Activated B cell treated with CpG ODN at 0.5 μM for 24 hours (primary cell): ENCODE results near the gene TRUB2. TPM values are rescaled to one million over a fixed set of nuclear protein-coding genes. Genes with fewer than 3 reads are reported as not detected.

Experiments
- ATAC-seq: fragments of 200-7000 bp; cut with Tn5 transposase; one replicate; pipeline ENCODE4 v1.10.0; 2021; ENCODE audit warnings: low read depth, mild to moderate bottlenecking, moderate library complexity
- CTCF ChIA-PET: fragments of 350-600 bp; sonication (Branson Sonifier 250); formaldehyde crosslinking; loops from one replicate; lab custom pipeline; 2021; ENCODE audit warnings: antibody characterized with exemption; lab: Charles Lee
- POLR2A ChIA-PET: fragments of 350-600 bp; sonication (Branson Sonifier 250); formaldehyde crosslinking; loops from one replicate; lab custom pipeline; 2021; ENCODE audit warnings: antibody characterized with exemption; lab: Charles Lee
- DNase-seq: peaks from one replicate; pipeline ENCODE4 v3.0.0; 2022
- H3K27ac Mint-ChIP-seq: one replicate; pipeline ENCODE4 v1.8.0; 2020; ENCODE audit warnings: mixed read lengths
- H3K27me3 Mint-ChIP-seq: one replicate; pipeline ENCODE4 v1.8.0; 2021; ENCODE audit warnings: mixed read lengths
- H3K36me3 Mint-ChIP-seq: one replicate; pipeline ENCODE4 v1.8.0; 2021; ENCODE audit warnings: low read depth, mixed read lengths
- H3K4me1 Mint-ChIP-seq: one replicate; pipeline ENCODE4 v1.8.0; 2021; ENCODE audit warnings: mixed read lengths
- H3K4me3 Mint-ChIP-seq: one replicate; pipeline ENCODE4 v1.8.0; 2020; ENCODE audit warnings: mild to moderate bottlenecking, mixed read lengths
- H3K9me3 Mint-ChIP-seq: one replicate; pipeline ENCODE4 v1.8.0; 2020; ENCODE audit warnings: mixed read lengths
- intact Hi-C: fragments of 100-400 bp; cut with micrococcal nuclease; formaldehyde crosslinking; loops from one replicate; pipeline ENCODE4 v1.15.1; 2024
- total RNA-seq: library from RNA; stranded (reverse); gene quantifications from 2 replicates; pipeline ENCODE4 v1.2.3, GENCODE V29; 2022
- TF ChIP-seq, protein P1 (sequence below): fragments of 200-600 bp; IDR thresholded peaks from one replicate; pipeline ENCODE4 v1.8.0; 2022; ENCODE audit warnings: antibody characterized with exemption, mild to moderate bottlenecking

TRUB2 gene
- total RNA-seq, 1 donor from 2014 or later, result 32.6 TPM

- DNase-seq, result peak; percentile 22
- TF ChIP-seq, protein P1, sequence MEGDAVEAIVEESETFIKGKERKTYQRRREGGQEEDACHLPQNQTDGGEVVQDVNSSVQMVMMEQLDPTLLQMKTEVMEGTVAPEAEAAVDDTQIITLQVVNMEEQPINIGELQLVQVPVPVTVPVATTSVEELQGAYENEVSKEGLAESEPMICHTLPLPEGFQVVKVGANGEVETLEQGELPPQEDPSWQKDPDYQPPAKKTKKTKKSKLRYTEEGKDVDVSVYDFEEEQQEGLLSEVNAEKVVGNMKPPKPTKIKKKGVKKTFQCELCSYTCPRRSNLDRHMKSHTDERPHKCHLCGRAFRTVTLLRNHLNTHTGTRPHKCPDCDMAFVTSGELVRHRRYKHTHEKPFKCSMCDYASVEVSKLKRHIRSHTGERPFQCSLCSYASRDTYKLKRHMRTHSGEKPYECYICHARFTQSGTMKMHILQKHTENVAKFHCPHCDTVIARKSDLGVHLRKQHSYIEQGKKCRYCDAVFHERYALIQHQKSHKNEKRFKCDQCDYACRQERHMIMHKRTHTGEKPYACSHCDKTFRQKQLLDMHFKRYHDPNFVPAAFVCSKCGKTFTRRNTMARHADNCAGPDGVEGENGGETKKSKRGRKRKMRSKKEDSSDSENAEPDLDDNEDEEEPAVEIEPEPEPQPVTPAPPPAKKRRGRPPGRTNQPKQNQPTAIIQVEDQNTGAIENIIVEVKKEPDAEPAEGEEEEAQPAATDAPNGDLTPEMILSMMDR, result no peak
- H3K9me3 Mint-ChIP-seq, result no peaks in the 10 kb centered on the region
- H3K27ac Mint-ChIP-seq, result peak overlapping the region; percentile 92
- intact Hi-C loops, result loop anchor here (1.0 to 10.0 kb wide), 9 partner anchors 26 to 278 kb away; partner anchors contain the start of genes BBLN, CIZ1, COQ4 and ODF2
- ATAC-seq, result no peak
- POLR2A ChIA-PET, result interaction anchor here (0.5 to 2.1 kb wide), 17 partner anchors 12 to 751 kb away, joined by 3 to 29 read pairs (median 4); partner anchors contain the start of genes ENDOG, SH3GLB2, SLC27A4 and SPTAN1
- H3K4me1 Mint-ChIP-seq, result peaks cover 27% of the 10 kb centered on the region
- CTCF ChIA-PET, result no interaction called here
- peak overlapping the region; percentile 97 for H3K4me3 Mint-ChIP-seq
- H3K27me3 Mint-ChIP-seq, result no peaks in the 10 kb centered on the region
- H3K36me3 Mint-ChIP-seq, result peaks cover 19% of the 10 kb centered on the region
Observed at GRCh38 chr9:128276574-128277270, 45.5 kb downstream of the TRUB2 start.

- no peaks in the 10 kb centered on the region for H3K9me3 Mint-ChIP-seq
- DNase-seq (peak; percentile 96), ATAC-seq (peak; percentile 95)
- peaks cover 27% of the 10 kb centered on the region for H3K4me1 Mint-ChIP-seq
- peaks cover 24% of the 10 kb centered on the region for H3K36me3 Mint-ChIP-seq
- H3K4me3 Mint-ChIP-seq, result peak within 1 kb of the TSS; percentile 97
- no peaks in the 10 kb centered on the region for H3K27me3 Mint-ChIP-seq
- POLR2A ChIA-PET, result interaction anchor here (0.5 to 2.1 kb wide), 29 partner anchors 9 to 1350 kb away, joined by 3 to 29 read pairs (median 4); partner anchors contain the start of genes BBLN, CERCAM, ENDOG and NTMT1
- TF ChIP-seq, protein P1, result no peak
- H3K27ac Mint-ChIP-seq, result peak within 1 kb of the TSS; percentile 92
- intact Hi-C loops, result loop anchor here (1.0 to 10.0 kb wide), 9 partner anchors 26 to 279 kb away; partner anchors contain the start of genes BBLN, CIZ1, COQ4 and ODF2
- CTCF ChIA-PET, result interaction anchor here (1.0 kb wide), 1 partner anchor 26 kb away, joined by 3 read pairs; no protein-coding TSS in a partner anchor
Observed at GRCh38 chr9:128276008-128276573, 46.2 kb downstream of the TRUB2 start, which contains the start of gene SWI5. SWI5 (plus strand) TSS chr9:128276276.

DNA sequence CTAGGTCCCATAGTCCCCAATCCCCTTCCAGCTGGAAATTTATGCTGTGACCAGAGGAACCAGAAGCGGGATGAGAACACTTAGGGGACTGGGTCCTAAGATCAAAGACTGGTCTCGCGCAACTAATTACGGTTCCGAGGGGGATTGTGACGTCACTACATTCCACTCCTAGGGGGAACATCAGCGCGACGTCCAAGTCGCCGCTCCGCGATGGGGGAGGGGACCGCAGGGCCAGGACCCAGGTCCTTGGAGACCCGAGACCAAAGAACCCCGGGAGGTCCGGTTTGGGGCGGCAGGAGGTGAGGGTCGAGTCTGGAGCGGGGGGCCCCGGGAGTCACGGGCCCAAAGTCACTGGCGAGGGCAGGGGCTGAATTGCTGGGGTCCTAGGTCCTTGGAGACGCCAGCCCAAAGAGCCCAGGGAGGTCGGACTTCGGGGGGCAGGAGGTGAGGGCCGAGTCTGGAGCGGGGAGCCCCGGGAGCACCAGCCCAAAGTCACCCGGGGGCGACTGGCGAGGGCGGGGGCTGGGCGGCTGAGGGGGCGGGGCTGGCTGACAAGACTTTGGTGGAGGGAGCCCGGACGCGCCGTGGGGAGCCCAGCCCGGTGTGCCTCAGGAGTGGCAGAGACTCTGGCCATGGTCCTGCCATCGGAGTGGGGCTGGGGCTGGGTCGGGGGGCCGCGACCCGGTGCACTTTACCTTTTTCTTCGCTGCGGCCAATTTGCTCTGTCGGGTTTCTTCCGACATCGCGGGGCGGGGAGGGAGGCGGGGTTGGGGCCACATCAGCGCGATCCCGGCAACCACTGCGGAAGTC lies 46.8 kb downstream of the TRUB2 start, which contains the start of gene GOLGA2:
Gene GOLGA2, minus strand, starts transcription at position 810 of the 810 bp plus-strand sequence. Its CDS starts 31 bp downstream, at position 779.
- no peaks in the 10 kb centered on the region for H3K9me3 Mint-ChIP-seq
- ATAC-seq, result peak; percentile 59
- peaks cover 27% of the 10 kb centered on the region for H3K4me1 Mint-ChIP-seq
- peak within 1 kb of the TSS; percentile 92 for H3K27ac Mint-ChIP-seq
- no peaks in the 10 kb centered on the region for H3K27me3 Mint-ChIP-seq
- DNase-seq, result no peak
- H3K36me3 Mint-ChIP-seq, result peaks cover 27% of the 10 kb centered on the region
- ChIA-PET POLR2A (interaction anchor here (0.6 to 2.1 kb wide), 28 partner anchors 10 to 1351 kb away, joined by 3 to 29 read pairs (median 4); partner anchors contain the start of genes BBLN, CERCAM, ENDOG and NTMT1), CTCF (interaction anchor here (1.0 kb wide), 1 partner anchor 25 kb away, joined by 3 read pairs; no protein-coding TSS in a partner anchor)
- H3K4me3 Mint-ChIP-seq, result peak within 1 kb of the TSS; percentile 97
- TF ChIP-seq, protein P1, result no peak
- intact Hi-C loops, result loop anchor here (1.0 to 10.0 kb wide), 10 partner anchors 20 to 279 kb away; partner anchors contain the start of genes BBLN, CIZ1, COQ4 and ODF2

- Mint-ChIP-seq H3K36me3 (peaks cover 27% of the 10 kb centered on the region), H3K9me3 (no peaks in the 10 kb centered on the region), H3K4me3 (no peak overlapping the region), H3K27ac (no peak overlapping the region), H3K27me3 (no peaks in the 10 kb centered on the region), H3K4me1 (peaks cover 27% of the 10 kb centered on the region)
- no peak for DNase-seq
- ATAC-seq, result no peak
- ChIA-PET POLR2A (no interaction called here), CTCF (no interaction called here)
- TF ChIP-seq, protein P1, result no peak
- intact Hi-C loops, result loop anchor here (10.0 kb wide), 1 partner anchor 281 kb away; the partner anchor contains the start of gene SPTAN1
Observed at GRCh38 chr9:128274245-128274644, 48.0 kb downstream of the TRUB2 start.
